ENCODE measurements around the gene CCDC192.
A peak's percentile ranks its signal among the peaks of the same experiment; 100 is the strongest.

The CCDC192 gene

GRCh38 chr5:127870914-127871313 lies 167.7 kb downstream of the CCDC192 start:
- Histone ChIP-seq H3K27ac (ENCODE audit: low read length, poor library complexity, severe bottlenecking) (no peak overlapping the region), H3K9ac (ENCODE audit: low read length) (peak overlapping the region; percentile 66), H2AFZ (ENCODE audit: low read depth, low read length) (no peak overlapping the region), H3K23ac (ENCODE audit: low read length in 2 of 2) (no peak overlapping the region), H2BK12ac (ENCODE audit: low read length in 2 of 2) (no peak overlapping the region), H3K4me2 (ENCODE audit: low read length, poor library complexity, severe bottlenecking) (no peak overlapping the region), H2BK15ac (ENCODE audit: low read depth, poor library complexity, severe bottlenecking) (no peak overlapping the region), H3K36me3 (ENCODE audit: control insufficient read depth in 1 of 2, insufficient read depth in 2 of 2, low read depth in 1 of 2, low read length in 2 of 2) (no peaks in the 10 kb centered on the region), H3K27me3 (ENCODE audit: control insufficient read depth in 1 of 2, insufficient read depth in 1 of 2, low read length in 2 of 2) (no peaks in the 10 kb centered on the region), H4K91ac (ENCODE audit: low read length) (no peak overlapping the region), H3K4ac (ENCODE audit: low read depth in 1 of 2, low read length in 2 of 2) (no peak overlapping the region), H3K79me1 (replicated peaks; ENCODE audit: low read length, poor library complexity, severe bottlenecking) (no peaks in the 10 kb centered on the region), H2BK5ac (ENCODE audit: low read depth, low read length, poor library complexity, severe bottlenecking) (no peak overlapping the region), H2BK120ac (ENCODE audit: low read depth, low read length) (no peak overlapping the region), H3K9me3 (ENCODE audit: control insufficient read depth, low read length) (no peaks in the 10 kb centered on the region), H3K4me3 (ENCODE audit: insufficient read depth in 1 of 2, low read depth in 1 of 2, low read length in 2 of 2) (no peak overlapping the region), H3K14ac (ENCODE audit: low read length in 2 of 2) (no peak overlapping the region), H3K18ac (ENCODE audit: low read depth in 1 of 2, low read length in 2 of 2) (peak overlapping the region in 1 of 2 experiments; percentile 51), H3K4me1 (ENCODE audit: control insufficient read depth, insufficient read depth, low read depth, low read length) (peaks cover 4% of the 10 kb centered on the region), H2AK5ac (ENCODE audit: low read length, severe bottlenecking) (no peak overlapping the region), H4K8ac (ENCODE audit: low read length) (no peak overlapping the region)
- WGBS, result 96% methylated on average over 4 of the region's 4 CpGs
- DNase-seq, result no peak

GRCh38 chr5:127871503-127872153 lies 168.4 kb downstream of the CCDC192 start:
- no peak overlapping the region for H3K4me2 ChIP-seq (ENCODE audit: low read length, poor library complexity, severe bottlenecking)
- no peak overlapping the region for H2BK5ac ChIP-seq (ENCODE audit: low read depth, low read length, poor library complexity, severe bottlenecking)
- WGBS, result 79% methylated on average over 8 of the region's 8 CpGs

GRCh38 chr5:127872494-127872893 lies 169.3 kb downstream of the CCDC192 start:
- no peak for DNase-seq
- Histone ChIP-seq H3K14ac (ENCODE audit: low read length in 2 of 2) (no peak overlapping the region), H3K4ac (ENCODE audit: low read depth in 1 of 2, low read length in 2 of 2) (no peak overlapping the region), H3K4me1 (ENCODE audit: control insufficient read depth, insufficient read depth, low read depth, low read length) (peaks cover 8% of the 10 kb centered on the region), H3K36me3 (ENCODE audit: control insufficient read depth in 1 of 2, insufficient read depth in 2 of 2, low read depth in 1 of 2, low read length in 2 of 2) (no peaks in the 10 kb centered on the region), H4K91ac (ENCODE audit: low read length) (no peak overlapping the region), H3K18ac (ENCODE audit: low read depth in 1 of 2, low read length in 2 of 2) (no peak overlapping the region), H4K8ac (ENCODE audit: low read length) (no peak overlapping the region), H2BK12ac (ENCODE audit: low read length in 2 of 2) (no peak overlapping the region), H3K4me3 (ENCODE audit: insufficient read depth in 1 of 2, low read depth in 1 of 2, low read length in 2 of 2) (no peak overlapping the region), H3K4me2 (ENCODE audit: low read length, poor library complexity, severe bottlenecking) (no peak overlapping the region), H3K9me3 (ENCODE audit: control insufficient read depth, low read length) (no peaks in the 10 kb centered on the region), H3K9ac (ENCODE audit: low read length) (peak overlapping the region; percentile 23), H2BK120ac (ENCODE audit: low read depth, low read length) (no peak overlapping the region), H2AK5ac (ENCODE audit: low read length, severe bottlenecking) (no peak overlapping the region), H2BK5ac (ENCODE audit: low read depth, low read length, poor library complexity, severe bottlenecking) (no peak overlapping the region), H3K79me1 (replicated peaks; ENCODE audit: low read length, poor library complexity, severe bottlenecking) (no peaks in the 10 kb centered on the region), H2BK15ac (ENCODE audit: low read depth, poor library complexity, severe bottlenecking) (no peak overlapping the region), H3K27me3 (ENCODE audit: control insufficient read depth in 1 of 2, insufficient read depth in 1 of 2, low read length in 2 of 2) (no peaks in the 10 kb centered on the region), H3K23ac (ENCODE audit: low read length in 2 of 2) (no peak overlapping the region), H2AFZ (ENCODE audit: low read depth, low read length) (no peak overlapping the region), H3K27ac (ENCODE audit: low read length, poor library complexity, severe bottlenecking) (no peak overlapping the region)

More at GRCh38 chr5:127871503-127872153, 168.4 kb downstream of the CCDC192 start:
- Histone ChIP-seq H2AK5ac (ENCODE audit: low read length, severe bottlenecking) (no peak overlapping the region), H3K14ac (ENCODE audit: low read length in 2 of 2) (no peak overlapping the region), H4K91ac (ENCODE audit: low read length) (no peak overlapping the region), H3K23ac (ENCODE audit: low read length in 2 of 2) (no peak overlapping the region), H2BK12ac (ENCODE audit: low read length in 2 of 2) (no peak overlapping the region), H3K79me1 (replicated peaks; ENCODE audit: low read length, poor library complexity, severe bottlenecking) (no peaks in the 10 kb centered on the region), H3K27ac (ENCODE audit: low read length, poor library complexity, severe bottlenecking) (no peak overlapping the region), H3K4ac (ENCODE audit: low read depth in 1 of 2, low read length in 2 of 2) (no peak overlapping the region), H2AFZ (ENCODE audit: low read depth, low read length) (no peak overlapping the region), H3K9me3 (ENCODE audit: control insufficient read depth, low read length) (no peaks in the 10 kb centered on the region), H3K4me1 (ENCODE audit: control insufficient read depth, insufficient read depth, low read depth, low read length) (peaks cover 8% of the 10 kb centered on the region), H3K27me3 (ENCODE audit: control insufficient read depth in 1 of 2, insufficient read depth in 1 of 2, low read length in 2 of 2) (no peaks in the 10 kb centered on the region), H3K4me3 (ENCODE audit: insufficient read depth in 1 of 2, low read depth in 1 of 2, low read length in 2 of 2) (no peak overlapping the region), H4K8ac (ENCODE audit: low read length) (no peak overlapping the region), H3K18ac (ENCODE audit: low read depth in 1 of 2, low read length in 2 of 2) (no peak overlapping the region), H3K36me3 (ENCODE audit: control insufficient read depth in 1 of 2, insufficient read depth in 2 of 2, low read depth in 1 of 2, low read length in 2 of 2) (no peaks in the 10 kb centered on the region), H2BK120ac (ENCODE audit: low read depth, low read length) (no peak overlapping the region), H2BK15ac (ENCODE audit: low read depth, poor library complexity, severe bottlenecking) (no peak overlapping the region), H3K9ac (ENCODE audit: low read length) (peak overlapping the region; percentile 66)
- no peak for DNase-seq

- H2BK15ac ChIP-seq (ENCODE audit: low read depth, poor library complexity, severe bottlenecking), result no peak overlapping the region
- WGBS, result 24% methylated on average over 7 of the region's 8 CpGs
These were observed 172.2 kb downstream of the CCDC192 start for GRCh38 chr5:127875235-127876021.

More at GRCh38 chr5:127875235-127876021, 172.2 kb downstream of the CCDC192 start:
- H3K4me2 ChIP-seq (ENCODE audit: low read length, poor library complexity, severe bottlenecking), result no peak overlapping the region
- no peak overlapping the region for H3K23ac ChIP-seq (ENCODE audit: low read length in 2 of 2)
- peak overlapping the region; percentile 74 for H4K8ac ChIP-seq (ENCODE audit: low read length)
- no peak overlapping the region for H3K4ac ChIP-seq (ENCODE audit: low read depth in 1 of 2, low read length in 2 of 2)
- H3K27ac ChIP-seq (ENCODE audit: low read length, poor library complexity, severe bottlenecking), result peak overlapping the region; percentile 17
- no peak overlapping the region for H2BK120ac ChIP-seq (ENCODE audit: low read depth, low read length)
- no peaks in the 10 kb centered on the region for H3K79me1 ChIP-seq (replicated peaks; ENCODE audit: low read length, poor library complexity, severe bottlenecking)
- DNase-seq, result peak; percentile 72
- H3K14ac ChIP-seq (ENCODE audit: low read length in 2 of 2), result peak overlapping the region in 1 of 2 experiments; percentile 75
- H4K91ac ChIP-seq (ENCODE audit: low read length), result no peak overlapping the region
- H3K27me3 ChIP-seq (ENCODE audit: control insufficient read depth in 1 of 2, insufficient read depth in 1 of 2, low read length in 2 of 2), result no peaks in the 10 kb centered on the region
- H3K4me1 ChIP-seq (ENCODE audit: control insufficient read depth, insufficient read depth, low read depth, low read length), result peaks cover 8% of the 10 kb centered on the region
- no peak overlapping the region for H3K4me3 ChIP-seq (ENCODE audit: insufficient read depth in 1 of 2, low read depth in 1 of 2, low read length in 2 of 2)
- peak overlapping the region in 1 of 2 experiments; percentile 77 for H2BK12ac ChIP-seq (ENCODE audit: low read length in 2 of 2)
- H3K36me3 ChIP-seq (ENCODE audit: control insufficient read depth in 1 of 2, insufficient read depth in 2 of 2, low read depth in 1 of 2, low read length in 2 of 2), result no peaks in the 10 kb centered on the region
- H2AFZ ChIP-seq (ENCODE audit: low read depth, low read length), result peak overlapping the region; percentile 54
- H2AK5ac ChIP-seq (ENCODE audit: low read length, severe bottlenecking), result peak overlapping the region; percentile 19
- H2BK5ac ChIP-seq (ENCODE audit: low read depth, low read length, poor library complexity, severe bottlenecking), result no peak overlapping the region
- no peak overlapping the region for H3K9ac ChIP-seq (ENCODE audit: low read length)
- H3K18ac ChIP-seq (ENCODE audit: low read depth in 1 of 2, low read length in 2 of 2), result peak overlapping the region in 1 of 2 experiments; percentile 73
- H3K9me3 ChIP-seq (ENCODE audit: control insufficient read depth, low read length), result no peaks in the 10 kb centered on the region

All from mesenchymal stem cell (in vitro differentiated cells and primary cell).